Vagina (tissue), 2 donors: ENCODE data around the gene GPRC5C. TPM values are rescaled to one million over a fixed set of nuclear protein-coding genes. Genes with fewer than 3 reads are reported as not detected.

Experiments
- DNase-seq, 2 donors: peaks; one replicate each; pipeline ENCODE4 v3.0.0-alpha.2; 2017; ENCODE audit errors: extremely low spot score in 2 of 2
- H3K27ac ChIP-seq: fragments of 200-600 bp; sonication (generic); one replicate; pipeline ENCODE4 v1.5.1; 2019
- H3K27me3 ChIP-seq: fragments of 200-600 bp; sonication (generic); one replicate; pipeline ENCODE4 v1.5.1; 2019
- H3K36me3 ChIP-seq, 2 donors: fragments of 200-600 bp; sonication (generic); one replicate each; pipeline ENCODE4 v1.5.1; 2017 to 2019
- H3K4me1 ChIP-seq: fragments of 200-600 bp; sonication (generic); one replicate; pipeline ENCODE4 v1.5.1; 2019
- H3K4me3 ChIP-seq, 2 donors: fragments of 200-600 bp; sonication (generic); 1 replicate in 1 of 2; 2 replicates in 1 of 2; pipeline ENCODE4 v1.5.1; 2016 to 2019
- H3K9me3 ChIP-seq: fragments of 200-600 bp; sonication (generic); one replicate; pipeline ENCODE4 v1.5.1; 2019
- CTCF ChIP-seq, 3 experiments: fragments of 450-650 bp in 2 of 3; fragments of 200-600 bp in 1 of 3; sonication (generic) in 1 of 3; IDR thresholded peaks; one replicate each; pipeline ENCODE4 v1.5.1; 2017 to 2019; ENCODE audit warnings: antibody characterized with exemption in 3 of 3, mild to moderate bottlenecking in 2 of 3, moderate library complexity in 2 of 3
- POLR2A ChIP-seq, 2 donors: fragments of 450-650 bp; IDR thresholded peaks; one replicate each; pipeline ENCODE4 v1.6.1; 2017; ENCODE audit warnings: antibody characterized with exemption in 2 of 2, mild to moderate bottlenecking in 2 of 2, moderate library complexity in 2 of 2
- POLR2AphosphoS5 ChIP-seq, 2 donors: sonication (generic); formaldehyde crosslinking; IDR thresholded peaks; one replicate each; pipeline ENCODE4 v1.9.0; 2017; ENCODE audit warnings: antibody characterized with exemption in 2 of 2, mild to moderate bottlenecking in 2 of 2, low read depth in 1 of 2; ENCODE audit not compliant: insufficient read depth in 1 of 2
- intact Hi-C: fragments of 100-400 bp; cut with DNase I; formaldehyde crosslinking; loops from one replicate; pipeline ENCODE4 v1.15.1; 2023
- total RNA-seq: library from RNA; depleted of rRNA; stranded (reverse); fragments of >200 nt; gene quantifications from one replicate; pipeline ENCODE4 v1.2.3, GENCODE V29; 2016

Gene GPRC5C
- total RNA-seq, 1 donor from 2014 or later = 27.5 TPM

GRCh38 chr17:74466828-74467184 is 34.9 kb downstream of the GPRC5C start:
- Histone ChIP-seq H3K9me3 (no peaks in the 10 kb centered on the region), H3K4me3 (peak overlapping the region in 1 of 2 donors; percentile 33), H3K36me3 (no peaks in the 10 kb centered on the region), H3K4me1 (no peaks in the 10 kb centered on the region), H3K27me3 (no peaks in the 10 kb centered on the region), H3K27ac (no peak overlapping the region)
- DNase-seq = no peak
- intact Hi-C loops = no loop called here
- TF ChIP-seq POLR2AphosphoS5 (IDR thresholded peaks at IDR 0.05; ENCODE audit: insufficient read depth in 1 of 2, low read depth in 1 of 2) = no peak
- TF ChIP-seq POLR2A (IDR thresholded peaks at IDR 0.05) = no peak

GRCh38 chr17:74467221-74467951 is 35.5 kb downstream of the GPRC5C start:
- intact Hi-C loops = no loop called here

GRCh38 chr17:74471341-74471740 is 39.5 kb downstream of the GPRC5C start:
- H3K9me3 ChIP-seq = no peaks in the 10 kb centered on the region
- TF ChIP-seq POLR2A (IDR thresholded peaks at IDR 0.05) = no peak
- no peak for TF ChIP-seq POLR2AphosphoS5 (IDR thresholded peaks at IDR 0.05; ENCODE audit: insufficient read depth in 1 of 2, low read depth in 1 of 2)
- TF ChIP-seq CTCF (IDR thresholded peaks at IDR 0.05) = no peak
- no peak for DNase-seq
- intact Hi-C loops = no loop called here
- no peak overlapping the region for H3K4me3 ChIP-seq
- H3K36me3 ChIP-seq = no peaks in the 10 kb centered on the region
- H3K27ac ChIP-seq = no peak overlapping the region
- H3K27me3 ChIP-seq = no peaks in the 10 kb centered on the region
- H3K4me1 ChIP-seq = no peaks in the 10 kb centered on the region

More at GRCh38 chr17:74467221-74467951, 35.5 kb downstream of the GPRC5C start:
- DNase-seq = no peak
- H3K27me3 ChIP-seq = no peaks in the 10 kb centered on the region
- no peak overlapping the region for H3K27ac ChIP-seq
- H3K9me3 ChIP-seq = no peaks in the 10 kb centered on the region
- no peaks in the 10 kb centered on the region for H3K36me3 ChIP-seq
- H3K4me3 ChIP-seq = peak overlapping the region in 1 of 2 donors; percentile 4
- TF ChIP-seq CTCF (IDR thresholded peaks at IDR 0.05) = no peak
- TF ChIP-seq POLR2A (IDR thresholded peaks at IDR 0.05) = no peak
- no peak for TF ChIP-seq POLR2AphosphoS5 (IDR thresholded peaks at IDR 0.05; ENCODE audit: insufficient read depth in 1 of 2, low read depth in 1 of 2)
- H3K4me1 ChIP-seq = no peaks in the 10 kb centered on the region

- Histone ChIP-seq H3K27me3 (no peaks in the 10 kb centered on the region), H3K4me1 (no peaks in the 10 kb centered on the region), H3K36me3 (no peaks in the 10 kb centered on the region), H3K9me3 (no peaks in the 10 kb centered on the region), H3K27ac (no peak overlapping the region), H3K4me3 (no peak overlapping the region)
- peak in 1 of 2 donors; percentile 95 for DNase-seq
- TF ChIP-seq POLR2A (IDR thresholded peaks at IDR 0.05) = no peak
- TF ChIP-seq POLR2AphosphoS5 (IDR thresholded peaks at IDR 0.05; ENCODE audit: insufficient read depth in 1 of 2, low read depth in 1 of 2) = no peak
- TF ChIP-seq CTCF (IDR thresholded peaks at IDR 0.05) = no peak
- intact Hi-C loops = no loop called here
Observed at GRCh38 chr17:74472890-74473289, 41.0 kb downstream of the GPRC5C start.

- Histone ChIP-seq H3K36me3 (no peaks in the 10 kb centered on the region), H3K4me3 (no peak overlapping the region), H3K9me3 (no peaks in the 10 kb centered on the region), H3K4me1 (no peaks in the 10 kb centered on the region), H3K27me3 (no peaks in the 10 kb centered on the region), H3K27ac (no peak overlapping the region)
- TF ChIP-seq POLR2AphosphoS5 (IDR thresholded peaks at IDR 0.05; ENCODE audit: insufficient read depth in 1 of 2, low read depth in 1 of 2) (no peak), CTCF (IDR thresholded peaks at IDR 0.05) (no peak), POLR2A (IDR thresholded peaks at IDR 0.05) (no peak)
- intact Hi-C loops = no loop called here
- DNase-seq = no peak
Observed at GRCh38 chr17:74473294-74473693, 41.4 kb downstream of the GPRC5C start.
